ENCODE results near the gene DHRS12.

The DHRS12 gene

DNA sequence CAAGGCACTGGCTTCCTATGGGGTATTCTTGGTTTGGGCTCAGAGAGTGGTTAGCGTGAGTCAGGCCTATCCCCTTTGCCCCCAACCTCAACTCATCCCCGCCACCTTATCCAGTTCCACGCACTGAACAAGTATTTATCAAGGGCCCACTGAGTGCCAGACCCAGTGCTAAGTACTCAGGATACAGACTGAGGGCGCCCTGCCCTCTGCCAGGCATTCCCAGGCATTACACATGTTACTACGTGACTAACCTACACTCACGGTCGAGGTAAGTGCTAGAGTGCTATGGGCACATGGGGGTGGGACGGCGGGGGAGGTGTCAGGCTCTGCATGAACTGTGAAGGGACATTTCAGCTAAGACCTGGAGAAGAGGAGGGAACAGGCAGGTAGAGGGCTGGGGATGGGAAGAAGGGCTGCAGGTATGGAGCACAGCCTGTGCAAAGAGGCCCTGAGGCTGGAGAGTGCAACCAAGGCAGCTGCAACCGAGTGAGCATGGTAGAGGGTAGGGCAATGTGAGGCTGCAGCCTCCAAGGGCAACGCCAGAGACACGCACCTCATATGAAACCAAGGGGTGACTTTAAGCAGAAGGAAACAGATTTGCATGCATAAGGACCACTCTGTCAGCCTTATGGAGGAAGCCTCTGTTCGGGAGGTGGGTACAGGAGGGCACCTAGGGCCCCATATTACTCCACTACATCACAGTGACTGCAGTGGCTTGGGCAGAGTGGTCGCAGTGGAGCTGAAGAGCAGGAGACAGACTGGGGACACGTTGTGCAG lies 22.5 kb downstream of the DHRS12 start:
- DNase-seq (ENCODE audit: low read depth) = no peak

DNA sequence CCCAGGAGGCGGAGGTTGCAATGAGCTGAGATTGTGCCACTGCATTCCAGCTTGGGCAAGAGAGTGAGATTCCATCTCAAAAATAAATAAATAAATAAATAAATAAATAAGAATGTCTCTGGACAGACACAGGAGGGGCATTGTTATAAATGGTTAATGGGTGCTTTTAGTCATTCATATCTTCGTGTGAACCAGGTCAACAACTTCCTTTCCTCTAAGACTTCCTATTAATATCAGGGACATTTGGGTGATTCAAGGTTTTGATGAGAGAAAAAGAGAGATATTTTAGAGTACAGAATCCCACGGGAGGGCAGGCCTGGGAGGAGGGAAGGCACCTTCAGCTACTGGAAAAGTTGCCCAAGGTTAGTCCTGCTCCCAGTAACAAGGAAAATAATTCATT lies 23.9 kb downstream of the DHRS12 start:
- no peak for DNase-seq (ENCODE audit: low read depth)

DNA sequence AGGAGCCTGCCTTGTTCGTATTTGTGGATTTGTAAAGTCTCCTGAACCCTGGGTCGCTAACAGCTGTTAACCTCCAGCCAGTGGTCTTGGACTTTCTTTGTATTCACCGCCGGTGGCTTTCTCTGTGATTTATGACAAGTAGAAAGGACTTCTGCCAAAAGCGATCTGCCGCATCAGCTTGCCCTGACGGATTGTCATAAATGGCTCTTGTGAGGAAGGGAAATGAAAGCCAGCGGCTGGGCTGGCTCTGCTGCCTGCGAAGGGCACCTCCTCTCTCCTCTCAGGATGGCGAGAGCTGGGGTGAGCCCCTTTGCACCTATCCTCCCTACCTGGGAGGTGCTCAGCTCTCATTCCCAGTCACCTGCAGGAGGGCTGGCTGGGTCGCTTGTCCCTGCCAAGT lies 25.6 kb downstream of the DHRS12 start:
- no peak for DNase-seq (ENCODE audit: low read depth)

DNA sequence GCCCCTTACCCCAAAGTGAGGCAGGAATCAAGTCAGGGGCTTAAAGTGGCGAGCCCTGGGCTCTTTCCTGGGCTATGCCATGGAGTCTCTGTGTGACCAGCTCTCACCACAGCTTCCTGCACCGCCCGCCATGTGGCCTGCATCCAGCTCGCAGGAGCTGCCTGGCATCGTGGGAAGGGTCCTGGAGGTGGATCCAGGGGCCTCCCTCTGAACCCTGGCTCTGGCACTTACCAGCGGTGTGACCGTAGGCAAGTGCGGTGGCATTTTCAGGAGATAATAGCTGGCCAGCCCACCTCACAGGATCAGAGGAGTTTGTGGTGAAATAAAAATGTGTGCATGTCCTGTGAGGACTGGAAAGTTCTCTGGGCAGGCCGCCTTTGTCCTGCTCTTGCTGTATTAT lies 26.0 kb downstream of the DHRS12 start:
- DNase-seq (ENCODE audit: low read depth) = no peak

DNA sequence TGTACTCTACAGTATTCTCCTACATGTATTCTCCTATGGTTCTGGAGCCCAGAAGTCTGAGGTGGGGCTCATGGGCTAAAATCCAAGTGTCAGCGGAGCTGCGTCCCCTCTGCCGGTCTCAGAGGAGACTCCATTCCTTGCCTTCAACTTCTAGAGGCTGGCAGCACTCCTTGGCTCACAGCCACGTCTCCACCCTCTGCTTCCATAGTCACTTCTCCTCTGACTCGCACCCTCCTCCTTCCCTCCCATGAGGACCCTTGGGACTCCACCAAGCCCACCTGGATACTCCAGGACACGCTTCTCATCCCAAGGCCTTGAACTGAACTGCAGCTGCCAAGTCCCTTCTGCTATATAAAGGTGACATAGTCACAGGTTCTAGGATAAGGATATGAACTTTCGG lies 27.8 kb downstream of the DHRS12 start:
- no peak for DNase-seq (ENCODE audit: low read depth)

DNA sequence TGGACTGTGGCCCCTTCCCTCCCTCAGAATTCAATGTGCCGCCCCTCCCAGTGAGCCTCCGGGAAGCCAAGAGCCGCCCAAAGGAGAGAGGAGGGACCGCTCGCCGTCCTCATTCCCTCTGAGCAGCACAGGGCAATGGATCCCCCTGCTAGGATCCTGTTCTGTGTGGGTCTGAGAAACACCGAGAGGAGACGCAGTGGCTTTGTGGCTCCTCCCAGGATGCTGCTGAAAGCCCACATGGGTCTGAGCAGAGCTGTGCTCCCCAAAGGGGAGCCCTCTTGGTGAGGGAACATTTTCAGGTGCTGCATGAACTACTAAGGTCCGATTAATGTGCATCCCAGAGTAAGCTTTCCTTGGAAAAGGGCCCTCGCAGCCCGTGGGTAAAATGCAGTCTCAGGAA lies 30.4 kb downstream of the DHRS12 start:
- no peak for DNase-seq (ENCODE audit: low read depth)

DNA sequence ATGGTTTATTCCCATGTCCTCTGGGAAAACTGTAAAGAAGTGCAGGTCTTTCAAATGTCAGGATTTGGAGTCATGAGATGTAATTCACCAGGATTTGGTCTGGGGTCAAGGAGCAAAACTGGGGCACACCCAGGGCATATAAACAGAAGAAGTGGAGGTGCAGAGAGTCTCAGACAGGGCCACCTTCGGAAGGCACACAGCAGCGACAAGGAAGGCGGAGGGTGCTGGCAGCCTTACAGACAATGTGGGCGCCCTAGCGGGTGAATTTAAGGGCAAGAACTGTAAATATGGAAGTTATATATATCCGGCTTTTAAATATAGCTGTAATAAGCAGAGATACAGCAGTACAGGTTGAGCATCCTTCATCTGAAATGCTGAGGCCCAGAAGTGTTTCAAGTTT lies 31.2 kb downstream of the DHRS12 start:
- DNase-seq (ENCODE audit: low read depth) = no peak

DNA sequence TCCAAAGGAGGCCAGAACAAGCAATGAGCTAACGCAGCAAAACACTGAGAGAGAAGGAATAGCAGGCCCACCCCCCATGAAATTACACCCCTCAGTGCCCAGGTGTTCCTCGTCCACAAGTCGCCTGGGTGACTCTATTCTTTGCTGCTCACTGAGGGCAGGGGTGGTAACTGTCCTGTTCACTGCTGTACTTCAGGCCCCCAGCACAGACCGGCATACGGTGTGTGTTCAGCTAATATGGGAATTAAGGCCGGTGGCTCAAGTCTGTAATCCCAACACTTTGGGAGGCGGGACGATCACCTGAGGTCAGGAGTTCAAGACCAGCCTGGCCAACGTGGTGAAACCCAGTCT lies 31.9 kb downstream of the DHRS12 start:
- DNase-seq (ENCODE audit: low read depth) = no peak

DNA sequence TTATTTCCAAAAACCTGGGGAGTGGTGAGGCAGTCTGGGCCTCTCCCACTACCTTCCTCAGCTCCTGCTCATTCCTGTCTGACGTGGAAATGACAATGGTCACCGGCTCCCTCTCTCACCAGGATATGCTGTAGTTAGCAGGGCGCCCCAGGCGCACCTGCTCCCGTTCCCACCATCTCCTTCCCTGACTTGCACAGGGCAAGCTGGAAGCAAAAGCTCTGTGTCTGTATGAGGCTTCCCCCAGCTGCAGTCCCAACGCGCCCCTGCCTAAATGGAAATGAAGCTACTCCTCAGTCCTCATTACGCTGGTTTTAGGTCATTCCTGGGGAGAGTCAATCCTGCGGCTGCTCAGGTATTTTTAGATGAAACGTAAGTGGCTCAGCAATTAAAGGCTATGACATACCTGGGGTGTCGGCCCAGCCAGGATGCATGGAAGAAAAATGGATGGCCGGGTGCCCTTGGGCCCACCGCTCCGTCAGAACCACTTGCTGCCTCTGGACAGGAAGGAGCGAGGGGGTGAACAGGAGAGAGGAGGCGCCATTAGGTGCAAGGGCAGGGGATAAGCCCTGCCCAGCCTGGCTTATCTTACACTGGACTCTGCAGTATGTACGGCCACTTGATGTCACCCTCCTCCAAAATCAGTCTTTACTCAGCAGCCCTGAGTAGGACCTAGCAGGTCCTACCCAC lies 32.4 kb downstream of the DHRS12 start:
- no peak for DNase-seq (ENCODE audit: low read depth)

DNA sequence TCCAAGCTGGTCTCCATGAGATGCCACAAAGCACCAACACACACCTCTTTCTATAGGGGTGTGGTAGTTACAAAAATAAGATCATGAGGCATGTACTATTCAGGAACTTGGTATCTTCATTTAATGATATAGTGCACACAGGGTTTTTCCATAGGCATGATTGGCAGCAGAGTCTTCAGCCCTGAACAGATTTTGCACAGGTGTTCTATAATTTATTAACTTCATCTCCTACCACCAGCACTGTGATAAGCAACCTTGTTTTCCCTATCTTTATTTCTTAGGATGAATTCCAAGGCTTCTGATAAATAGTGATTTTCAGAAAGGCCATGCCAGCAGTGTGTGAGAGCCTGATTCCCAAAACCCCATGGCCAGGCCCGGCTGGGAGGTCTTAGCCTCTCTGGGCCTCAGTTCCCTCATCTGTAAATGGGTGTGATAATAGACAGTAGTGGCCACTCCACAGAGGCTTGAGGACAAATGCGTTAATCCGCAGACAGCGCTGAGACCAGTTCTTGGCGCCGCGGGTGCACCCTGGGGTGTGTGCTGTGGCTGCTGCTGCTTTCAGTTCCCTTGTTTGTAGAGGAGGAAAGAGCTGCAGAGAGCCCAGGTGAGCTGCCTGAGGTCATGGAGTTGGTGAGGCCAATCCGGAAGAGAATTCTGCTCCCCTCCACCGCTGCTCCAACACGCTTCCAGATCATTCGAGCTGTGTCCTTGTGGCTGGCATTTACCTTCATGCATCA lies 33.1 kb downstream of the DHRS12 start:
- no peak for DNase-seq (ENCODE audit: low read depth)

DNA sequence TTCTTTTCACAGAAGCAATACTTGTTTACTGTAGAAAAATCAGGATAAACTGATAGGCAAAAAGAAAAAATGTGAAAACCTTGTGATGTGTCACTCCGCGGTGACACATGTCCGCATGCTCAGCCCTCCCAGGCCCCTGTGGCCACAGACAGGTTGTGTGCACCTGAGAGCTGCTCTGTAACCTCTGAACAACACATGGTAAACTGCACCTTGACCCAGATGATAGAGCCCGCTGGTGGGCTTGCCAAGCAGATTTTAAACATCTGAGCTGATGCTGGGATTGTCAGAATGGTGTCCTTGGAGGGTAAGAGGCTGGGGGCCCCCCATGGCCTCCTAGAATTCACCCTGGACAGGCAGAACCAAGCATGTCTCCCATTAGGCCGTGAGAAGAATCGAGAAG lies 33.8 kb downstream of the DHRS12 start:
- DNase-seq (ENCODE audit: low read depth) = no peak

DNA sequence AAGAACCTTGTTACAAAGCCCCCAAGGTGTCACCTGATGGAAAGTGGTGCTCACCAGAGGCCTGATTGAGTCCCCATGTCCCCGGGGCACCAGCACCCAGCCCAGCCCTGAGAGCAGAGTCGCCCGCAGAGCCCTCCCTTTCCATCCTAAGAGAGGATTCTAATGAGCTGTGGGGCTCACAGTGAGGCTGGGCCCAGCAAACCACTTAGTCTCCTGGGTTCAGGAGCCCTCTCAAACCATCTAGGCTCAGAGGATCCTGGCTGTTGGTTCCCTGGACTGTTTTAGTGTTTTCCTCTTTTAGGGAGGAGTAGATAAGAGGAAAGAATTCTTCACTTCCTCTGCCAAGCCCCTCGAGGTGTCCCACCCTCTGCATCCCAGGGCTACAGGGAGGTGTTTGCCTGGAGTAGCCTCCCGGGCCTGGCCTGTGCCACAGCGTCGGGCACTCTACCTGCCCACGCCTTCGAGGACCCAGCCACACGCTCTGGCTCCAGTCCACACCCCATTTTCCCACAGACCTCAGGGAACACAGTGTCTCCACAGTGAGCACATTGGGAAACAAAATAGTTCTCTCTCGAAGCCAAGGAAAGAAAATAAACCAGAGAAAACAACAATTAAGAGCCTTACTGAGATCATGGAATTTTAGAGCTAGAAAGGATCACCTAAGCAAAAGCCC lies 34.4 kb downstream of the DHRS12 start:
- DNase-seq (ENCODE audit: low read depth) = no peak

DNA sequence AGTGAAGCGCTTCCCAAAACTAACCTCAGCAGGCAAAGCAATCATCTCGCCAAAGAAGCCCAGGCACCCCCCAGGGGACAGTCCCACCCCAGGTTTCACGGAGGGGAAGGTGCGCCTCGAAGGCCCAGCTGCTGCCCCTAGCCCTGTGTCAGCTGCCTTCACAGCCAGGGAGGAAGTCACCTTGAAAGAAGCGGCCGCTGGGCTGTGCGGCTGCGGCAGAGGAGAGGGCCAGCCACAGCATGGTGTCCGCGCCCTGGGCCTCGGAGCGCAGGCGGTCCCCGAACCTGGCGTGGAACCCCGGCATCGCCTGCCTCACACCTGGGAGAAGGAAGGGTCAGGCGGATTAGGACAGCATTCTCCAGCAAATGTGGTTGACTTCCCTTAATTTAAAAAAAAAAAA lies 35.0 kb downstream of the DHRS12 start:
- DNase-seq (ENCODE audit: low read depth) = no peak

DNA sequence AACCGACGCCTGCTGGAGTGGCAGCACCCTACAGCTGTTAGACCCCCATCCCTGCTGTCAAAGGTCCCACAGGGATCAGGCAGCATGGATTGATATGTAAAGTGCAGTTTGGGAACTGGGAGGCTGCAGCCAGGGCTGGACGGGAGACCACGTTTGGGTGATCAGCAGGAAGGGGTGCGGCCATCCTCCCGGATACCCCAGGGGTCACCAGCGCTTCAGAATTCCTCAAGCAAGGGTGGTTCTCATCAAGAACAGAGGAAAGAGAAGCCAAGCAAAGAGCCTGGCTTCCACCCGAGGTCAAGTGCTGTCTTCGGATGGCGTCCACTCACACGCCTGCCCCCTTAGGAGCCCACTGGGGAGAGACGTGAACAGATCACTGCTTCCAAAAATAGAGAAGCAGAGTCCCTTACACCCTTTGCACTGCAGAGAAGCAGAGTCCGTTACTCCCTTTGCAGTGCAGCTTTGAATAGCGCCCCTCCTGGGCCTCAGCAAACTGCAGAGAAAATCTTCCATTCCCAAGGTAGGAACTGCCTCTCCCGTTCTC lies 35.5 kb downstream of the DHRS12 start:
- no peak for DNase-seq (ENCODE audit: low read depth)

DNA sequence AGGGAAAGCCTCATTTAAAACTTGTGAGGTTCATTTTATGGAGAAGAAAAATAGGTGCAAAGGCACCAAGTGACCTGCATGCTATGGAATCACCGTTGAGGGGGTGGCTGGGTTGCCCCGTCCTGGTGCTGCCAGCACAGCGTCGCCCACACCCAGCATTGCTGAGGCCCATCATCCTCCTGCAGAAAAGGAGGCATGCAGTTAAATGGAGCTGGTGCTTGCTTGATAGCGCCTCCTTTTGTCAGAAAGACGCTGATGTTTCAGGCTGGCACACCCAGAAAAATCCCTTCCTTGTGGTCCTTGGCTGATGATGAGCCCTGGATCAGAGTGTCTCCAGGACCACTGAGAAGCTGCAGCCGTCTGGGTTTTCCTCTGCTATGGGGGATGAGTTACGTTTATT lies 36.9 kb downstream of the DHRS12 start:
- DNase-seq (ENCODE audit: low read depth) = no peak

DNA sequence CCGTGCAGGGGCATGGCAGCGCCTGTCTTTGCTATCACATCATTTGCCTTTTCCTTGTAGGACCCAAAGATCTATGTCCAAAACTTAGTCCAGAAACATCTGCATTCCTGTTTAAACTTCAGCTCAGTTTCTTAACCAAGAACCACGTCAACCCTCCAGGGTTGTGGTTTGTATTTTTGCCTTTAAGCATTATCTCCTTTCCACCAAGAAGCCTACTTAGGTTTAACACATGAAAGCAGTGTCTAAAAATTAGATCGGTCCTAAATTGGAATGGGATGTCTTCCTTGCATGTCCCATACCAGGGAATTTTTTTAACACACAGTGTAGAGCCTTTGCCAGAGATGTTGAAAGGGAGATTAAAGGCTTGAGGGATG lies 38.8 kb downstream of the DHRS12 start:
- no peak for DNase-seq (ENCODE audit: low read depth)

DNA sequence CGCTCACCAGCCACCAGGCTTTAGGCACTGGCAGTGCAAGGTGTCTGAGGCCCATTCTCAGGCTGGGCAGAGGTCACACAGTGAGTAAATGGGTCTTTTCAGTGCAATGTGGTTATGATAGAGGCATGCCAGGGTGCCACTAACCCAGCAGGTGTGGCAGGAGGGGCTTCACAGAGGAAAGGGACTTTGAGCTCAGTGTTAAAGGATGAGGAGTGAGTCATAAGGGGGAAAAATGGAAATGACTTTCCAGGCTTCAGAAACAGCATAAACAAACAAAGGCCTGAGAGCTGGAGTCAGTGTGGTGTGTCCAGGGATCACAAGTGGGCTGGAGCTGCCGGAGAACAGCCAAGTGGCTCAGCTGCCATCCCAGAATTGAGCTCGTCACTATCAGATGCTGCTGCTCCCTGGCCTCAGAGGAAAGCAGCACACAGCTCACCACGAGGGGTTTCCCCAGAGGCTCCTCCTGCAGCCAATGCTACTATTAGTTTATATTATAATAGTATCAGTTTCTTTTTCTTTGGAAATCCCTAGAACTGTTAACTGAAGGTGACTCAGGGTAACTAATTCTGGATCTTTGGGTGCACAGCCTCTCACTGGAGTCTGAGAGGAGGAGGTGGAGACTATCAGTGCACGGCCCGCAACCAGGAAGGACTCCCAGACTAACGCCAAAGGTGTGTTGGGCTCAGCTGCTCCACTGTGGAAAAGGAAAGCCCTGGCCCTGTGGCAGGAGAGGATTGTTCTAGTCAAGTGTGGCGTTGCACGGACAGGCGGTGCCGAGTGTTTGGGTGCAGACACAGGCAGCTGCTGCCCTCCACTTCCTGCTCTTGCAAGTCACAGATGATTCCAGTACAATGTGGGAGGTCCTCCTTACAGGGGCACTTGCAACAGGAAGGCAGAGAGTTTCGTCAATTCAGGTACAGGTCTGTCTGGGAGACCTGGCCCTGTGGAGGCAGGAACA lies 39.5 kb downstream of the DHRS12 start:
- peak; percentile 19 for DNase-seq (ENCODE audit: low read depth)

DNA sequence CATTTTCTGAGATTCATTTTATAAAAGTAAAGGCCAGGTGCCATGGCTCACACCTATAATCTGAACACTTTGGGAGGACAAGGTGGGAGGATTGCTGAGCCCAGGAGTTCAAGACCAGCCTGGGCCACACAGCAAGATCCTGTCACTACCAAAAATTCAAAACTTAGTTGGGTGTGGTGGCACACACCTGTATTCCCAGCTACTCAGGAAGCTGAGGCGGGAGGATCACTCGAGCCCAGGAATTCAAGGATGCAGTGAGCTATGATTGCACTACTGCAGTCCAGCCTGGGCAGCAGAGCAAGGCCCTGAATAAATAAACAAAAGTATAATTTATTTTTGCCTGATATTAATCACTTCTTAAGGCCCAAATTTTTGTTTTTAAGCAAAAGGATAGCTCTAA lies 40.5 kb downstream of the DHRS12 start:
- DNase-seq (ENCODE audit: low read depth) = no peak

DNA sequence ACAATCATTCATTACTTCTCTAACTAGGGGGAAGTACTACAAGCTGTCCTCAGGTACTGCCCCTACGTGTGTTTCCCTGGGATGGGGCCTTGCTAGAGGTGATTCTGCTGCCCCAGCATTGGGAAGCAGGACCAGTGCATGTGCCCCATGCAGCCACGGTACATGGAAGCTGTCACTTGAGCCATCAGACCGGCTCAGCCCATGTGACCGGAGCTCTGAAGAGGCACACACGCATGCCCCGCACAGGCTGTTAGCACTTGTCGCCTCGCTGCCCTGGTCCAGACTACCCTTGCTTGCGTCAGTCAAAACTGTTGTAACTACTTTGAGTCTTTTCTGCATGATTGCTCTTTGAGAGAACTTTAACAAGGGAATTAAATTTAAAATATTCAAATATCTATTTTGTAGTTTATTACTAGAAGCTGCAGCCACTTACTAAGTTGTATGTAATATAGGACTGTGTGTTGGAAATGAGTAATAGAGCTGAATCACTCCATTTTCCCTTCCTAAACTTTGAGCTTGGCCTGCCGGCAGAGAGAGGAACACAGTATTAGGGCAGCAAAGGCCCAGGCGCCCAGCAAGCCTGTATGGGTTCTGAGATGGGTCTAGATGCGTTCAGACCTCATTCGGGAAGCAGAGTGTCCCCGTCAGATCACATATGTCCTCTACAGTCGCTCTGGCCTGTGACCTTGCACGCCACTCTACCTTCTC lies 42.2 kb downstream of the DHRS12 start:
- no peak for DNase-seq (ENCODE audit: low read depth)

DNA sequence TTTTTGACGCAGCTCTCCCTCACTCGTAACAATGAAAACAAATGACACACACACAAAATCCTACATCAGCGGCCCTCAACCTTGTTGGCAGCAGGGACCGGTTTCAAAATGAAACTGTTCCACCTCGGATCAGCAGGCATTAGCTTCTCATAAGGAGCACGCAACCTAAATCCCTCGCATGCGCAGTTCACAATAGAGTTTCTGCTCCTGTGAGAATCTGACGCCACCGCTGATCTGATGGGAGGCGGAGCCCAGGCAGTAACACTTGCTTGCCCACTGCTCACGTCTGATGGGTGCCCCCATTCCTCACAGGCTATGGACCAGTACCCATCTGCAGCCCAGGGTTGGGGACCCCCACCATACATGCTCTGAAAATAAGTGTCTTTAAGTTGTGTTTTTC lies 43.4 kb downstream of the DHRS12 start:
- no peak for DNase-seq (ENCODE audit: low read depth)

DNA sequence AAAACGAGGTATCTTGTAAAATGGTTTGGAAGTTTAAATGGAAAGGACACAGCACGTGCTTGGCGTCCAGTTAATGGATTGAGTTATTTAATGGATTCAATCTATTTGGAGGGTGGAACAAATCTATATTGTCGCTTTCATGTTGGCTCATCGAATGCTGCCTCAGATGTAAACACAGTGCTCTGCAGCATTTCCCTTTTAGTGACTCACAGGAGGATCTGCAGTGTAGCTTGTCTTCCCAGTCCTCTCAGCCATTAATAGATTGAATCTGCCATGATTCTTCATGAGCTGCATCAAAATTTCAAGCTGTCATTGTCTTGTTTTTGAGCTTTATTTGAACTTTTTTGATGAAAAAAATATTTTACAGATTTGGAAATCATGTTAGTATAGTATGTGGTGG lies 44.7 kb downstream of the DHRS12 start:
- DNase-seq (ENCODE audit: low read depth) = no peak
